Fibroblast of skin of left biceps (primary cell): ENCODE measurements around the gene SPIN2A.
A peak's percentile ranks its signal among the peaks of the same experiment; 100 is the strongest.
"Not testable (repeated sequence)": the region's sequence is repeated elsewhere in the genome, so short reads cannot be mapped to it uniquely, and the experiment has no call there.

Experiments used
- DNase-seq, 2 experiments: peaks; one replicate each; pipeline ENCODE4 v3.0.0-alpha.2; 2013; ENCODE audit warnings: low read depth in 2 of 2

SPIN2A gene

GRCh38 chrX:57137073-57137472, at the start of gene SPIN2A:
TSS of gene SPIN2A (minus strand) at chrX:57137397. CDS start at chrX:57136597, 800 bp downstream.
- not testable (repeated sequence) for DNase-seq

GRCh38 chrX:57178605-57179004, 41.4 kb upstream of the SPIN2A start:
- DNase-seq: no peak

- DNase-seq: no peak
Measured at GRCh38 chrX:57177070-57177469, 39.9 kb upstream of the SPIN2A start.

- DNase-seq: no peak
Measured at GRCh38 chrX:57172544-57172943, 35.3 kb upstream of the SPIN2A start.

GRCh38 chrX:57156397-57157049, 19.3 kb upstream of the SPIN2A start:
- no peak for DNase-seq

DNA sequence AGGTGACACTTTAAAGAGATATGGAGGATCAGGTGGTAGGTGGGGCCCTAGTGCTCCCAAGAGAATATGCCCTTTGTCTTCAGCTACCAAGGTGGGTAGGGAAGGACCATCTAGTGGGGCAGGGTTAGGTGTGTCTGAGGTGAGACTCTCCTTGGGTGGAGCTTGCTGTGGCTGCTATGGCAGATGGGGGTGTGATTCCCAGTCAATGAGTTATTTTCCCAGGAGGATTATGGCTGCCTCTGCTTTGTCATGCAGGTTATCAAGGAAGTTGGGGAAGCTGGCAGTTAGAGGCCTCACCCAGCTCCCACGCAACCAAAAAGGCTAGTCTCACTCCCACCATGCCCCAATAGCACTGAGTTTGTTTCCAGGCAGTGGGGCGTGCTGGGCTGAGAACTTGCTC, 18.0 kb upstream of the SPIN2A start:
- DNase-seq: no peak

- DNase-seq: not testable (repeated sequence)
Measured at GRCh38 chrX:57152222-57152621, 15.0 kb upstream of the SPIN2A start.

- DNase-seq: no peak
Measured at GRCh38 chrX:57138674-57139073, 1.5 kb upstream of the SPIN2A start.

DNA sequence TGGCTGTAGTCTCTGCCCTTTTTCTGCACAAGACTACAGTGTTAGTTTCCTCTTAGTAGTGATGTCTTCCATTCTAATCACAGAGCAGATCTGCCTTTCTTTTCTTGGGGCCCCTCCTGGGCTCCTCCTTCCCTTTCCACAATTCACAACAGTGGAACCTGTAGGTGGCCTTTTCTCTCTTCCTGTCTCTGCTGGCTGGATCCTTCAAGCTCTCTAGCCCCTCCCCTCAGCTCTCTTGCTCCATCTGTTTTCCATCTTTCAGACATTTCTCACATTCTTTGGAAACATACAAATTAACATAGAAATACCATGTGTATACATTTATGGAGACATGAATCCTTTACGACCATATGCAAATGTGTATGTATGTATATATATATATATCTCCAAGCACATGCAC, 304 bp upstream of the SPIN2A start:
- peak; percentile 28 to 30 for DNase-seq

GRCh38 chrX:57136589-57136988, 608 bp downstream of the SPIN2A start:
- DNase-seq: not testable (repeated sequence)

DNA sequence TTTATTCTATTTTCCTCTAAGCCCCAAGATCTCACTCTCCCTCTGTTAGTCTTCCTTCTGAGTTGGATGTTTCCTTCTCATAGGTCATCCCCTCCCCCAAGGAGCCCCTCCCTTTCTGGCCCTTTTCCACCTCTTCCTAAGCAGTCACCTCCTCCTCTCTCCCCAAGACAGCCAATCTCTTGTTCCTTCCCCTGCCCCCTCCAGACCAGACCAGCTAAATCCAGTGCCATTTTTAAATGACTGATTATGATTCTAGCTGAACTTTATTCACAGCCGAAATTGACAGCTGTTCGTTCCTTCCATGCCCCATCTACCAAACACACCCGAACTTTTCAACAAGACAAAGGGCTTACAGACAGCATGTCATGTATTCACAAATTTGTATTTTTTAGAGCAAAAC, 1.9 kb downstream of the SPIN2A start:
- no peak for DNase-seq

GRCh38 chrX:57134702-57135101, 2.5 kb downstream of the SPIN2A start:
- DNase-seq: no peak

GRCh38 chrX:57133706-57134105, 3.5 kb downstream of the SPIN2A start:
- no peak for DNase-seq

- not testable (repeated sequence) for DNase-seq
Measured at GRCh38 chrX:57133284-57133683, 3.9 kb downstream of the SPIN2A start.

DNA sequence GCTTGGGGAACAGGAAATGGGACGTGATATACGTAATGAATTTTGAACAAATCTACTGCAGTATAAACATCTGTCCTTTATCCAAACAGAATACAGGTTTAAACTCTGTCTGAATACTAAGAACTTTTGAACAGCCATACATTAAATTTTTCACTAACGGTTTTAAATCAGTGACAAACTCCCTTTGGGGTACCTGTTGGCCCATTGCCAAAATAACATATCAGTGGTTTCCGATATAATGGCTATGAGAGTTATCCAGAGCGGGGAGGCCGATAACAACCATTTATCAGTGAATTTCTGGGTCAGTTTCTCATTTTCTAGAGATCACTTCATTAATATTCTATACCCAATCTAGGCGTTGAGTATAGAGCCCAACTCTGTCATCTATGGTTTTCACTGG, 5.2 kb downstream of the SPIN2A start:
- DNase-seq: no peak

GRCh38 chrX:57121816-57122215, 15.4 kb downstream of the SPIN2A start:
- no peak for DNase-seq

DNA sequence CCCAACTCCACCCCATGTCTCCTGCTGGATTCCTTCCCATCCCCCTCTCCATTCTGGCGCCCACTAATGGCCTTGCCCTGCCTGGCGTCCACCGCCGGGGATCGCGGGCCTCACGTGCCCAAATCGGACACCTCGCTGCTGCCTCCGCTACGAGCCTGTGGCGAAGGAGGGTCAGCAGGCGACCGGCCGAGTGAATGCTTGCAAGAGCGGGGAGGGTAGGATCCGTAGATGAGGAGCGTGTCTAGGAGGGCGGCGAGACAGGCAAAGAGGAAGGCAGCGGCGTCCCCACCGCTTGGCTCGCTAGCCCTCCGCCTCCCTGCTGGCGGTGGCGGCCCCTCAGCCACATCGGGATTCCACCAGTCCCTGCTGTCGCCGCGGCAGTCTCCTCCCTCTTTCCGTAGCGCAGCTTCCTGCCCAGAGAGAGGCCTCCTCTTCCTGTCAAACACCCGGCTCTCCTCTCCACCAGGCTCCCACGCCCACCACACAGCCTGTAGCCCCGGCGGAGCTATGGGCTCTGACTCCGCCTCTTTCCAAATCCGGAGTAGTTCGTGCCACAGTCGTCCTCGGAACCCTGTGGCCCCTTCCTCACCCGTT, 15.9 kb downstream of the SPIN2A start, which contains the start of gene SPIN2B:
Gene SPIN2B (minus strand): TSS at position 387 of the 594 bp plus-strand sequence.
- DNase-seq: peak; percentile 35 to 37

GRCh38 chrX:57120619-57121161, 16.5 kb downstream of the SPIN2A start:
- DNase-seq: not testable (repeated sequence)

DNA sequence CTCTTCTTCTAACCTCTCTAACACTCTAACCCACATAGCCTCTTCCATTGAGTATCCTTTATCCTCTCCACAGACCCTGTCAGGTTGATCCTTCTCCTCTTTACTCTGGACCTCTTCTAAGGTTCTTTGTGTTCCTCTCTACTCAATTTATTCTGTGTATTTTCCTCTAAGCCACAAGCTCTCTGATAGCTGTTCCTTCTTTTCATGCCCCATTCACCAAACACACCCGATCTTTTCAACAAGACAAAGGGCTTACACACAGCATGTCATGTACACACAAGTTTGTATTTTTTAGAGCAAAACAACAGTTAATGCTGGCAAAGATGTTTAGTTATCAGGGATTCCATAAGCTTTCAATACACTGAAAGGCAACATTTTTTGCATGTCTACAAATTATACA, 17.8 kb downstream of the SPIN2A start:
- no peak for DNase-seq

- not testable (repeated sequence) for DNase-seq
Measured at GRCh38 chrX:57117566-57117965, 19.6 kb downstream of the SPIN2A start.

DNA sequence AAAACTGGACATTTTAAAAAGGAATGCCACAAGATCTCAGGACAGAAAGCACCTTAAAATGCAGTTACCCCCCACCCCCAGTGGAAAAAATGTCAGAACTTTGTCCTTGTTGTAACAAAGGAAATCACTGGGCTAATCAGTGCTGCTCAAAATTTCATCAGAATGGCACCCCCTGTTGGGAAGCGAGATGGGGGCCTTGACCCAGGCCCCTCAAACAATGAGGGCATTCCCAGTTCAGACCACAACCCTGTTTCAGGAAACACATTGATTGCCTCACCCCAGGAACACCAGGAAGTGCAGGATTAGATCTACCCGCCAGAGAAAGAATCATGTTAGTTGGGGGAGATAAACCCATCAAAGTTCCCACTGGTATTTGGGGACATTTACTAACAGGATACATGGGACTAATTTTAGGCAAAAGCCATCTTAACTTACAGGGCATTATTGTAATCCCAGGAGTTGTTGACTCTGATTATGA, 32.2 kb downstream of the SPIN2A start:
- DNase-seq: no peak

DNA sequence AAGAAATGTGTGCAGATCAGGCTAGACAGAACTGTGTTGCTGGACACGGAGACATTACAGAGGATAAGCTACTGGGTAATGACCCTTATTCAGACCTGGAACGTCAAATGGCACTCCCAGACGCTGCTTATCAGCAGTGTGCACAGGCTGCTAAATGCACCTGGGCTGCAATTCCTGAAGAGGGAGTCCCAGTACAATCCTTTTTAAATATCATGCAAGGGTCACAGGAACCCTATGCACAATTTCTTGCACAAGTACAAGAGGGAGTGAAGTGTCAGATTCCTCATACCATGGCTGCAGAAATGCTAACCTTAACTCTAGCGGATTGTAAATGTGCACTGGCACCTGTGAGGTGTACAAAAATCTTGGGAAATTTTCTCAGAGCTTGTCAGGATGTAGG, 32.8 kb downstream of the SPIN2A start:
- no peak for DNase-seq

DNA sequence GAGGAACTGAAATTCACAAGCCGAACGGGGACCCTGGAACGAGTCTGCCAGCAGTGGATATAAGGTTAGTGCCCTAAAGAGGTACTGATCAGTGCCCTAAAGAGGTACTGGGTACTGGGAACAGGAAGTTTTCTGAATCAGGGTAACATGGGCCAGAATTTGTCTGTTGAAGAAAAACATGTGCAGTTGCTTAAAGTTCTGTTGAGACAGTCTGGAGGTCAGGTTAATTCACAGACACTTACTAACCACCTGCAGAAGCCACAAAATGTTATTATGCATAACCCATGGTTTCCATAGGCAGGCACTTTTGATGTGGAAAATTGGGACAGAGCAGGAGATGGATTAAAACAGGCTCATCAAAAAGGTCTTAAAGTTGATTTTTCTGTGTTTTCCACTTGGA, 33.7 kb downstream of the SPIN2A start:
- DNase-seq: no peak
